GM12878 (cell line): ENCODE measurements around the gene ADAMTS6. TPM values are rescaled to one million over a fixed set of nuclear protein-coding genes. Genes with fewer than 3 reads are reported as not detected.

ENCODE experiments used
- ATAC-seq: fragments of 200-7000 bp; cut with Tn5 transposase; 3 replicates; pipeline ENCODE4 v1.9.1; 2020; ENCODE audit warnings: mild to moderate bottlenecking, moderate library complexity
- BruUV-seq: library from RNA; stranded (reverse); fragments of 400-500 nt; replicated peaks from 2 replicates; lab custom pipeline; 2021; lab: Mats Ljungman, UMichigan
- CTCF ChIA-PET: fragments of 300-600 bp; sonication (Branson Sonifier 250); formaldehyde crosslinking; extraction: SDS; loops from one replicate; lab custom pipeline; 2021; ENCODE audit warnings: inconsistent platforms; lab: Yijun Ruan, JAX
- POLR2A ChIA-PET: fragments of 350-600 bp; formaldehyde crosslinking; extraction: SDS; loops from one replicate; lab custom pipeline; 2021; ENCODE audit warnings: inconsistent platforms; lab: Charles Lee
- RAD21 ChIA-PET: fragments of 300-600 bp; sonication (Branson Sonifier 250); formaldehyde crosslinking; loops from one replicate; lab custom pipeline; 2023; ENCODE audit warnings: antibody characterized with exemption; ENCODE audit not compliant: unreplicated experiment; lab: Charles Lee
- SMC1A ChIA-PET: fragments of 300-600 bp; sonication (Branson Sonifier 250); formaldehyde crosslinking; loops from one replicate; lab custom pipeline; 2023; ENCODE audit not compliant: unreplicated experiment, uncharacterized antibody; lab: Charles Lee
- DNase-seq: peaks from one replicate; pipeline ENCODE4 v3.0.0-alpha.2; 2011; ENCODE audit warnings: low read depth, low spot score
- FAIRE-seq: peaks from 3 replicates; lab custom pipeline; 2011; peaks lifted over from hg19 to GRCh38; lab: Jason Lieb, UNC
- H2AFZ ChIP-seq: 2 replicates; pipeline ENCODE4 v1.6.0; 2011; ENCODE audit warnings: low read depth, low read length, control low read depth; ENCODE audit not compliant: control insufficient read depth
- H3K27ac ChIP-seq: 2 replicates; pipeline ENCODE4 v1.5.1; 2011; ENCODE audit warnings: control low read depth; ENCODE audit not compliant: control insufficient read depth, insufficient read depth
- H3K27me3 ChIP-seq, 2 experiments: replicated peaks in 1 of 2; 2 replicates each; pipeline versions ENCODE4 v1.6.0 to v1.6.1; 2011; ENCODE audit warnings: low read length in 1 of 2; ENCODE audit not compliant: control insufficient read depth in 2 of 2, insufficient read depth in 2 of 2
- H3K36me3 ChIP-seq, 2 experiments: 2 replicates each; pipeline ENCODE4 v1.5.1; 2011; ENCODE audit warnings: low read length in 1 of 2; ENCODE audit not compliant: control insufficient read depth in 2 of 2, insufficient read depth in 2 of 2
- H3K4me1 ChIP-seq: 2 replicates; pipeline ENCODE4 v1.6.1; 2011; ENCODE audit warnings: mild to moderate bottlenecking, low read length, moderate library complexity, mixed read lengths; ENCODE audit not compliant: control insufficient read depth, insufficient read depth
- H3K4me2 ChIP-seq: 2 replicates; pipeline ENCODE4 v1.6.0; 2011; ENCODE audit warnings: control low read depth; ENCODE audit not compliant: control insufficient read depth, insufficient read depth
- H3K4me3 ChIP-seq: fragments of 200-600 bp; sonication (generic); 2 replicates; pipeline ENCODE4 v1.5.1; 2016
- H3K79me2 ChIP-seq: 2 replicates; pipeline ENCODE4 v1.6.0; 2011; ENCODE audit warnings: low read length; ENCODE audit not compliant: control insufficient read depth, insufficient read depth
- H3K9ac ChIP-seq: 2 replicates; pipeline ENCODE4 v1.8.0; 2011; ENCODE audit warnings: low read length, control low read depth, mixed read lengths; ENCODE audit not compliant: control insufficient read depth, insufficient read depth
- H3K9me3 ChIP-seq: replicated peaks from 3 replicates; pipeline ENCODE4 v1.5.1; 2011; ENCODE audit warnings: mild to moderate bottlenecking, low read length; ENCODE audit not compliant: control insufficient read depth, insufficient read depth
- H4K20me1 ChIP-seq: 2 replicates; pipeline ENCODE4 v1.6.0; 2011; ENCODE audit not compliant: control insufficient read depth, insufficient read depth
- BCL11A ChIP-seq: IDR thresholded peaks from 2 replicates; pipeline ENCODE4 v1.6.1; 2011; ENCODE audit warnings: low read depth, low read length
- BRCA1 ChIP-seq: IDR thresholded peaks from 2 replicates; pipeline ENCODE4 v1.6.1; 2011; ENCODE audit warnings: low read depth, low read length, improper control_type of control experiment
- DPF2 ChIP-seq: fragments of 450-650 bp; IDR thresholded peaks from 2 replicates; pipeline ENCODE4 v1.6.1; 2017; ENCODE audit warnings: mild to moderate bottlenecking
- ESRRA ChIP-seq: IDR thresholded peaks from 2 replicates; pipeline ENCODE4 v1.6.1; 2012; ENCODE audit warnings: mild to moderate bottlenecking, low read length, improper control_type of control experiment
- JUNB ChIP-seq: IDR thresholded peaks from 2 replicates; pipeline ENCODE4 v1.6.1; 2016; ENCODE audit warnings: antibody characterized with exemption, mild to moderate bottlenecking
- NFIC ChIP-seq: IDR thresholded peaks from 2 replicates; pipeline ENCODE4 v1.6.1; 2012; ENCODE audit warnings: low read depth, mild to moderate bottlenecking, inconsistent platforms, low read length, moderate library complexity
- PML ChIP-seq: IDR thresholded peaks from 2 replicates; pipeline ENCODE4 v1.6.1; 2012; ENCODE audit warnings: low read length, inconsistent platforms
- POLR2A ChIP-seq: IDR thresholded peaks from 2 replicates; pipeline ENCODE4 v1.6.1; 2011; ENCODE audit warnings: low read depth, mild to moderate bottlenecking, low read length
- SUPT20H ChIP-seq: IDR thresholded peaks from 2 replicates; pipeline ENCODE4 v1.6.1; 2011; ENCODE audit warnings: low read depth, mild to moderate bottlenecking, low read length, moderate library complexity, borderline replicate concordance; ENCODE audit not compliant: control insufficient read depth
- WGBS: methylation state at CpG from one replicate; pipeline ENCODE4 v1.1.6; 2016; ENCODE audit warnings: low lambda C conversion rate; ENCODE audit not compliant: insufficient replicate concordance, insufficient coverage; ENCODE audit errors: missing lambda C conversion rate; 5-methylcytosine and 5-hydroxymethylcytosine counted together
- in situ Hi-C: fragments of 300-500 bp; cut with MboI; formaldehyde crosslinking; loops from 9 replicates; pipeline ENCODE4 v1.14.3; 2018; ENCODE audit warnings: mixed read lengths
- intact Hi-C: fragments of 100-400 bp; cut with micrococcal nuclease; formaldehyde crosslinking; loops from one replicate; pipeline ENCODE4 v1.14.2; 2022; ENCODE audit not compliant: unreplicated experiment
- polyA plus RNA-seq, 11 experiments: library from polyadenylated mRNA; depleted of rRNA in 4 of 11; unstranded in 6 of 11; stranded (reverse) in 5 of 11; fragments of >200 nt; fragmentation: Nextera tagmentation in 4 of 11; fragmentation: Illumina TruSeq in 1 of 11; extraction: Ambion mirVana in 4 of 11; extraction: Trizol in 1 of 11; gene quantifications; 1 replicate in 1 of 11; 2 replicates in 10 of 11; pipeline versions ENCODE4 v1.2.1 to v1.2.3, GENCODE V29; 2011 to 2016; ENCODE audit warnings: inconsistent platforms in 2 of 11, missing spikeins in 2 of 11, low read depth in 1 of 11
- total RNA-seq, 4 experiments: library from RNA; depleted of rRNA in 3 of 4; stranded (reverse); fragments of >200 nt in 3 of 4; fragmentation: Illumina TruSeq in 1 of 4; extraction: Trizol in 1 of 4; gene quantifications; 2 replicates each; pipeline versions ENCODE4 v1.2.1 to v1.2.3, GENCODE V29; 2013 to 2021
- TF ChIP-seq, protein P1 (sequence below): fragments of 450-650 bp; IDR thresholded peaks from 2 replicates; pipeline ENCODE4 v1.6.1; 2016; ENCODE audit warnings: mild to moderate bottlenecking
- TF ChIP-seq, protein P2 (sequence below): IDR thresholded peaks from 2 replicates; pipeline ENCODE4 v1.6.1; 2011; ENCODE audit warnings: borderline replicate concordance, low read depth, mild to moderate bottlenecking, moderate library complexity, low read length; ENCODE audit not compliant: insufficient read depth, poor library complexity, severe bottlenecking
- TF ChIP-seq, protein P3 (sequence below): fragments of 450-650 bp; IDR thresholded peaks from 2 replicates; pipeline ENCODE4 v1.6.1; 2017; ENCODE audit warnings: mild to moderate bottlenecking, low read depth, inconsistent platforms; ENCODE audit not compliant: poor library complexity, severe bottlenecking

Gene ADAMTS6
- total and polyA plus RNA-seq, 10 of the 15 experiments (the other 5 are each of a cell fraction or from before 2014, with no cell fraction given) = 1.1 to 12.3 (median 6.5) TPM

DNA sequence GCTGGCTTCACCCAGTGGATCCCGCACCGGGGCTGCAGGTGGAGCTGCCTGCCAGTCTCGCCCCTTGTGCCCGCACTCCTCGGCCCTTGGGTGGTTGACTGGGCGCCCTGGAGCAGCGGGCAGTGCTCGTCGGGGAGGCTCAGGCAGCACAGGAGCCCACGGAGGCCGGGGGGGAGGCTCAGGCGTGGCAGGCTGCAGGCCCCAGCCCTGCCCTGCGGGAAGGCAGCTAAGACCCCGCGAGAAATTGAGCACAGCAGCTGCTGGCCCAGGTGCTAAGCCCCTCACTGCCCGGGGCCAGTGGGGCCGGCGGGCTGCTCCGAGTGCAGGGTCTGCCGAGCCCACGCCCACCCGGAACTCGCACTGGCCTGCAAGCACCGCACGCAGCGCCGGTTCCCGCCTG, 3.7 kb upstream of the ADAMTS6 start:
- no peaks in the 10 kb centered on the region for H3K79me2 ChIP-seq
- in situ Hi-C loops (loop anchor here (10.0 kb wide), 1 partner anchor 851 kb away; no protein-coding TSS in a partner anchor), intact Hi-C loops (loop anchor here (10.0 kb wide), 1 partner anchor 61 kb away; no protein-coding TSS in a partner anchor)
- H3K4me3 ChIP-seq = no peak overlapping the region
- no peaks in the 10 kb centered on the region for H4K20me1 ChIP-seq
- DNase-seq = no peak
- no peak overlapping the region for H3K27ac ChIP-seq
- WGBS = 92% methylated on average over 24 of the region's 28 CpGs
- no peak for TF ChIP-seq SUPT20H
- TF ChIP-seq BRCA1 = no peak
- TF ChIP-seq BCL11A = no peak
- no peak for TF ChIP-seq ESRRA
- no peak for TF ChIP-seq JUNB
- TF ChIP-seq, protein P1, sequence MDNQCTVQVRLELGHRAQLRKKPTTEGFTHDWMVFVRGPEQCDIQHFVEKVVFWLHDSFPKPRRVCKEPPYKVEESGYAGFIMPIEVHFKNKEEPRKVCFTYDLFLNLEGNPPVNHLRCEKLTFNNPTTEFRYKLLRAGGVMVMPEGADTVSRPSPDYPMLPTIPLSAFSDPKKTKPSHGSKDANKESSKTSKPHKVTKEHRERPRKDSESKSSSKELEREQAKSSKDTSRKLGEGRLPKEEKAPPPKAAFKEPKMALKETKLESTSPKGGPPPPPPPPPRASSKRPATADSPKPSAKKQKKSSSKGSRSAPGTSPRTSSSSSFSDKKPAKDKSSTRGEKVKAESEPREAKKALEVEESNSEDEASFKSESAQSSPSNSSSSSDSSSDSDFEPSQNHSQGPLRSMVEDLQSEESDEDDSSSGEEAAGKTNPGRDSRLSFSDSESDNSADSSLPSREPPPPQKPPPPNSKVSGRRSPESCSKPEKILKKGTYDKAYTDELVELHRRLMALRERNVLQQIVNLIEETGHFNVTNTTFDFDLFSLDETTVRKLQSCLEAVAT = no peak
- TF ChIP-seq, protein P2, sequence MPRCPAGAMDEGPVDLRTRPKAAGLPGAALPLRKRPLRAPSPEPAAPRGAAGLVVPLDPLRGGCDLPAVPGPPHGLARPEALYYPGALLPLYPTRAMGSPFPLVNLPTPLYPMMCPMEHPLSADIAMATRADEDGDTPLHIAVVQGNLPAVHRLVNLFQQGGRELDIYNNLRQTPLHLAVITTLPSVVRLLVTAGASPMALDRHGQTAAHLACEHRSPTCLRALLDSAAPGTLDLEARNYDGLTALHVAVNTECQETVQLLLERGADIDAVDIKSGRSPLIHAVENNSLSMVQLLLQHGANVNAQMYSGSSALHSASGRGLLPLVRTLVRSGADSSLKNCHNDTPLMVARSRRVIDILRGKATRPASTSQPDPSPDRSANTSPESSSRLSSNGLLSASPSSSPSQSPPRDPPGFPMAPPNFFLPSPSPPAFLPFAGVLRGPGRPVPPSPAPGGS = no peak
- TF ChIP-seq NFIC = no peak
- TF ChIP-seq, protein P3, sequence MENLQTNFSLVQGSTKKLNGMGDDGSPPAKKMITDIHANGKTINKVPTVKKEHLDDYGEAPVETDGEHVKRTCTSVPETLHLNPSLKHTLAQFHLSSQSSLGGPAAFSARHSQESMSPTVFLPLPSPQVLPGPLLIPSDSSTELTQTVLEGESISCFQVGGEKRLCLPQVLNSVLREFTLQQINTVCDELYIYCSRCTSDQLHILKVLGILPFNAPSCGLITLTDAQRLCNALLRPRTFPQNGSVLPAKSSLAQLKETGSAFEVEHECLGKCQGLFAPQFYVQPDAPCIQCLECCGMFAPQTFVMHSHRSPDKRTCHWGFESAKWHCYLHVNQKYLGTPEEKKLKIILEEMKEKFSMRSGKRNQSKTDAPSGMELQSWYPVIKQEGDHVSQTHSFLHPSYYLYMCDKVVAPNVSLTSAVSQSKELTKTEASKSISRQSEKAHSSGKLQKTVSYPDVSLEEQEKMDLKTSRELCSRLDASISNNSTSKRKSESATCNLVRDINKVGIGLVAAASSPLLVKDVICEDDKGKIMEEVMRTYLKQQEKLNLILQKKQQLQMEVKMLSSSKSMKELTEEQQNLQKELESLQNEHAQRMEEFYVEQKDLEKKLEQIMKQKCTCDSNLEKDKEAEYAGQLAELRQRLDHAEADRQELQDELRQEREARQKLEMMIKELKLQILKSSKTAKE = no peak
- no peak for TF ChIP-seq PML
- TF ChIP-seq POLR2A = no peak
- TF ChIP-seq DPF2 = no peak
- no peak for FAIRE-seq
- no peak overlapping the region for H3K9ac ChIP-seq
- POLR2A ChIA-PET = interaction anchor here (0.6 kb wide), 1 partner anchor 414 kb away, joined by 5 read pairs; no protein-coding TSS in a partner anchor
- CTCF ChIA-PET = interaction anchor here (6.7 to 7.7 kb wide), 3 partner anchors 512 to 674 kb away, joined by 90 to 192 read pairs (median 123); no protein-coding TSS in a partner anchor
- H3K36me3 ChIP-seq = no peaks in the 10 kb centered on the region
- H3K27me3 ChIP-seq = no peaks in the 10 kb centered on the region
- peaks cover 4% of the 10 kb centered on the region; the same call in 1 of the 2 replicates for H3K4me1 ChIP-seq
- H3K4me2 ChIP-seq = no peak overlapping the region
- BruUV-seq = no TSS peak
- SMC1A ChIA-PET = interaction anchor here (1.4 to 7.1 kb wide), 2 partner anchors 418 to 672 kb away, joined by 5 to 154 read pairs; no protein-coding TSS in a partner anchor
- RAD21 ChIA-PET = interaction anchor here (5.7 to 6.8 kb wide), 3 partner anchors 513 to 675 kb away, joined by 97 to 168 read pairs (median 104); no protein-coding TSS in a partner anchor
- ATAC-seq = no peak
- no peaks in the 10 kb centered on the region for H3K9me3 ChIP-seq
- H2AFZ ChIP-seq = no peak overlapping the region
